NCI-H2171 treated with DMSO at 0.1 percent for 48 hours (cell line): ENCODE data around the gene ZNF69.
"Not testable (repeated sequence)": the region's sequence is repeated elsewhere in the genome, so short reads cannot be mapped to it uniquely, and the experiment has no call there.

Experiments
- DNase-seq: peaks from one replicate; lab custom pipeline; 2025; lab: John Stamatoyannopoulos, UW

ZNF69 gene

GRCh38 chr19:11894851-11895250 lies 7.3 kb downstream of the ZNF69 start:
- no peak for DNase-seq

GRCh38 chr19:11902228-11902627 lies 14.6 kb downstream of the ZNF69 start:
- DNase-seq = no peak

- no peak for DNase-seq
Observed at GRCh38 chr19:11905928-11906327, 18.3 kb downstream of the ZNF69 start.

GRCh38 chr19:11911937-11912336 lies 24.4 kb downstream of the ZNF69 start:
- DNase-seq = not testable (repeated sequence)

- DNase-seq = not testable (repeated sequence)
Observed at GRCh38 chr19:11914417-11915051, 27.0 kb downstream of the ZNF69 start.

- DNase-seq = no peak
Observed at GRCh38 chr19:11921852-11922495, 34.4 kb downstream of the ZNF69 start.

GRCh38 chr19:11924886-11925650 lies 37.5 kb downstream of the ZNF69 start, which contains the start of gene ZNF700:
Gene ZNF700 (plus strand): TSS chr19:11925107. CDS start chr19:11925211, 104 bp downstream.
- DNase-seq = peak; percentile 84

- not testable (repeated sequence) for DNase-seq
Observed at GRCh38 chr19:11925651-11926187, 38.1 kb downstream of the ZNF69 start.

GRCh38 chr19:11927227-11927626 lies 39.6 kb downstream of the ZNF69 start:
- no peak for DNase-seq

- DNase-seq = no peak
Observed at GRCh38 chr19:11931051-11931450, 43.5 kb downstream of the ZNF69 start.

GRCh38 chr19:11931513-11931912 lies 43.9 kb downstream of the ZNF69 start:
- DNase-seq = no peak

GRCh38 chr19:11935829-11936228 lies 48.2 kb downstream of the ZNF69 start:
- DNase-seq = not testable (repeated sequence)

GRCh38 chr19:11938383-11938782 lies 50.8 kb downstream of the ZNF69 start:
- not testable (repeated sequence) for DNase-seq

- not testable (repeated sequence) for DNase-seq
Observed at GRCh38 chr19:11941361-11941887, 53.8 kb downstream of the ZNF69 start.

GRCh38 chr19:11942008-11942842 lies 54.6 kb downstream of the ZNF69 start:
- no peak for DNase-seq

- DNase-seq = no peak
Observed at GRCh38 chr19:11942843-11943108, 55.2 kb downstream of the ZNF69 start.

- DNase-seq = no peak
Observed at GRCh38 chr19:11944656-11945055, 57.1 kb downstream of the ZNF69 start.

- DNase-seq = no peak
Observed at GRCh38 chr19:11948646-11949045, 61.1 kb downstream of the ZNF69 start.

- no peak for DNase-seq
Observed at GRCh38 chr19:11949201-11949600, 61.6 kb downstream of the ZNF69 start.

GRCh38 chr19:11949614-11950080 lies 62.1 kb downstream of the ZNF69 start:
- not testable (repeated sequence) for DNase-seq

- DNase-seq = no peak
Observed at GRCh38 chr19:11950312-11950711, 62.7 kb downstream of the ZNF69 start.
